Uterus (tissue), 4 donors: ENCODE results near the gene ZNF423. TPM values are rescaled to one million over a fixed set of nuclear protein-coding genes. Genes with fewer than 3 reads are reported as not detected.

Experiments
- DNase-seq, 2 donors: peaks; one replicate each; pipeline ENCODE4 v3.0.0-alpha.2; 2019 to 2020
- H3K27ac ChIP-seq, 2 donors: fragments of 200-600 bp; sonication (generic); 1 replicate in 1 of 2; 2 replicates in 1 of 2; pipeline ENCODE4 v1.5.1; 2016 to 2018
- H3K27me3 ChIP-seq, 2 donors: fragments of 200-600 bp; sonication (generic); one replicate each; pipeline ENCODE4 v1.5.1; 2018 to 2019; ENCODE audit warnings: control low read depth in 1 of 2
- H3K36me3 ChIP-seq, 2 donors: fragments of 200-600 bp; sonication (generic); one replicate each; pipeline ENCODE4 v1.5.1; 2019; ENCODE audit warnings: control low read depth in 1 of 2
- H3K4me1 ChIP-seq, 2 donors: fragments of 200-600 bp; sonication (generic); one replicate each; pipeline ENCODE4 v1.5.1; 2018 to 2019; ENCODE audit warnings: control low read depth in 1 of 2
- H3K4me3 ChIP-seq, 2 donors: fragments of 200-600 bp; sonication (generic); 1 replicate in 1 of 2; 2 replicates in 1 of 2; pipeline ENCODE4 v1.5.1; 2018 to 2019; ENCODE audit warnings: mild to moderate bottlenecking in 1 of 2
- H3K9me3 ChIP-seq, 2 donors: fragments of 200-600 bp; sonication (generic); one replicate each; pipeline ENCODE4 v1.5.1; 2019; ENCODE audit warnings: control low read depth in 1 of 2
- CTCF ChIP-seq, 4 experiments: fragments of 200-600 bp in 2 of 4; fragments of 450-650 bp in 2 of 4; sonication (generic) in 2 of 4; IDR thresholded peaks; one replicate each; pipeline ENCODE4 v1.5.1; 2016 to 2019; ENCODE audit warnings: antibody characterized with exemption in 4 of 4, mild to moderate bottlenecking in 2 of 4, moderate library complexity in 1 of 4
- POLR2A ChIP-seq, 2 donors: fragments of 450-650 bp; IDR thresholded peaks; one replicate each; pipeline ENCODE4 v1.6.1; 2016; ENCODE audit warnings: antibody characterized with exemption in 2 of 2, mild to moderate bottlenecking in 1 of 2, moderate library complexity in 1 of 2
- intact Hi-C: fragments of 100-400 bp; cut with DNase I; formaldehyde crosslinking; loops from one replicate; pipeline ENCODE4 v1.15.1; 2023; ENCODE audit warnings: low total_unique reads
- total RNA-seq, 4 donors: library from RNA; depleted of rRNA in 3 of 4; stranded (reverse); fragments of >200 nt in 3 of 4; gene quantifications; one replicate each; pipeline versions ENCODE4 v1.1.0 to v1.2.4, GENCODE V29; 2014 to 2023
- donor health status: DM: yes; HTN: yes; CAD: no.

The ZNF423 gene
- total RNA-seq, 4 donors from 2014 or later, result 7.1 to 33.5 (median 14.7) TPM

- no peaks in the 10 kb centered on the region for H3K36me3 ChIP-seq
- H3K27ac ChIP-seq, result no peak overlapping the region
- H3K9me3 ChIP-seq, result no peaks in the 10 kb centered on the region
- H3K4me1 ChIP-seq, result no peaks in the 10 kb centered on the region
- DNase-seq, result no peak
- no peaks in the 10 kb centered on the region for H3K27me3 ChIP-seq
- H3K4me3 ChIP-seq, result no peak overlapping the region
- intact Hi-C loops, result no loop called here
- TF ChIP-seq CTCF (IDR thresholded peaks at IDR 0.05) (no peak), POLR2A (IDR thresholded peaks at IDR 0.05) (no peak)
These were observed 308.5 kb downstream of the ZNF423 start for GRCh38 chr16:49547448-49547847.

GRCh38 chr16:49546735-49547134 lies 309.2 kb downstream of the ZNF423 start:
- H3K4me3 ChIP-seq, result no peak overlapping the region
- no peaks in the 10 kb centered on the region for H3K9me3 ChIP-seq
- intact Hi-C loops, result no loop called here
- TF ChIP-seq CTCF (IDR thresholded peaks at IDR 0.05) (no peak), POLR2A (IDR thresholded peaks at IDR 0.05) (no peak)
- H3K36me3 ChIP-seq, result no peaks in the 10 kb centered on the region
- no peaks in the 10 kb centered on the region for H3K27me3 ChIP-seq
- DNase-seq, result no peak
- no peak overlapping the region for H3K27ac ChIP-seq
- H3K4me1 ChIP-seq, result no peaks in the 10 kb centered on the region

DNA sequence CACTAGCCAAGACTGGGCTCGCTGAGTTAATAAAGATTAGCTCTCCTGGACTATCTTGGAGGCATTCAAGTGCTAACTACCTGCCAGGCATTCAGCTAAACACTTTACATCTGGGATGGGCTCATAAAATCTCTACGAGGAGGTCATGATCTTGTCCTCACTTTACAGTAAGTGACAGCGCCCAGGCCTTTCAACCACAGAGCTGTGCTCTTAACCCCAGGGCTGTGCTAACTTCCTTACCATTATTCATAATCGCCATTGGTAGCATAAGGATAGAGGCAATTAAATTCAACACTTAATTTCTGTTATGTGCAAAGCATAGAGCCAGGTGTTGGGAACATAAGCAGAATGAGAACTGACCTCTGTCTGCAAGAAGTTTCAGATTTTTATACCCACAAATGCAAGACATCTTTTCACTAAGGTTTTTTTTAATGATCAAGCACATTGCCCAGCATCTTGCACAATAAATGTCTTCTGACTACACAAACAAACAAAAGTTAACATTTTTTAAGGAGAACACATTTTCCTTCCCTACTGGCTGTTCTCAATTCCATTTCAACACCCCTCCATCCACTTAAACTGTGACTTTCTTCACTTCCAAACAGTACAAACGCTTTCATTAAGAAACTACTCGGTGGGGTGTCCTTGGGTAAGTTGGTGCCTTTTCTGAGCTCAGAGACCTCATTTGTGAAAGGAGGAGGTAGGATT lies 310.0 kb downstream of the ZNF423 start:
- no peak for TF ChIP-seq CTCF (IDR thresholded peaks at IDR 0.05)
- TF ChIP-seq POLR2A (IDR thresholded peaks at IDR 0.05), result no peak
- Histone ChIP-seq H3K27me3 (no peaks in the 10 kb centered on the region), H3K9me3 (no peaks in the 10 kb centered on the region), H3K27ac (no peak overlapping the region), H3K4me1 (no peaks in the 10 kb centered on the region), H3K4me3 (no peak overlapping the region), H3K36me3 (no peaks in the 10 kb centered on the region)
- no peak for DNase-seq
- intact Hi-C loops, result no loop called here

GRCh38 chr16:49545243-49545642 lies 310.7 kb downstream of the ZNF423 start:
- Histone ChIP-seq H3K4me1 (no peaks in the 10 kb centered on the region), H3K4me3 (no peak overlapping the region), H3K36me3 (no peaks in the 10 kb centered on the region), H3K27me3 (no peaks in the 10 kb centered on the region), H3K27ac (no peak overlapping the region), H3K9me3 (no peaks in the 10 kb centered on the region)
- DNase-seq, result no peak
- TF ChIP-seq POLR2A (IDR thresholded peaks at IDR 0.05), result no peak
- TF ChIP-seq CTCF (IDR thresholded peaks at IDR 0.05), result no peak
- intact Hi-C loops, result no loop called here

GRCh38 chr16:49544828-49545227 lies 311.1 kb downstream of the ZNF423 start:
- Histone ChIP-seq H3K36me3 (no peaks in the 10 kb centered on the region), H3K9me3 (no peaks in the 10 kb centered on the region), H3K27me3 (no peaks in the 10 kb centered on the region), H3K4me3 (no peak overlapping the region), H3K4me1 (no peaks in the 10 kb centered on the region), H3K27ac (no peak overlapping the region)
- intact Hi-C loops, result no loop called here
- TF ChIP-seq POLR2A (IDR thresholded peaks at IDR 0.05) (no peak), CTCF (IDR thresholded peaks at IDR 0.05) (no peak)
- no peak for DNase-seq
